MM.1S (cell line): ENCODE measurements around the gene FMN1.

Source experiments
- DNase-seq: peaks from one replicate; pipeline ENCODE4 v3.0.0-alpha.2; 2015
- H2AFZ ChIP-seq: fragments of 300-600 bp; sonication (generic); 2 replicates; pipeline ENCODE4 v1.6.0; 2016; ENCODE audit warnings: antibody characterized with exemption, low read length
- H3F3A ChIP-seq: fragments of 300-600 bp; sonication (generic); 2 replicates; pipeline ENCODE4 v1.6.1; 2016; ENCODE audit warnings: mild to moderate bottlenecking, antibody characterized with exemption, low read length, moderate library complexity, mixed read lengths; ENCODE audit not compliant: insufficient read depth
- H3K27ac ChIP-seq: fragments of 300-600 bp; sonication (generic); 2 replicates; pipeline ENCODE4 v1.5.1; 2016; ENCODE audit warnings: mild to moderate bottlenecking, low read length
- H3K27me3 ChIP-seq: fragments of 300-600 bp; sonication (generic); replicated peaks from 2 replicates; pipeline ENCODE4 v1.6.0; 2016; ENCODE audit warnings: low read length; ENCODE audit not compliant: insufficient read depth
- H3K36me3 ChIP-seq: fragments of 300-600 bp; sonication (generic); replicated peaks from 2 replicates; pipeline ENCODE4 v1.6.1; 2016; ENCODE audit warnings: mild to moderate bottlenecking, low read length, mixed read lengths; ENCODE audit not compliant: insufficient read depth
- H3K4me1 ChIP-seq: fragments of 300-600 bp; sonication (generic); 2 replicates; pipeline ENCODE4 v1.6.1; 2016; ENCODE audit warnings: low read length, mixed read lengths
- H3K4me2 ChIP-seq: fragments of 300-600 bp; sonication (generic); 2 replicates; pipeline ENCODE4 v1.6.0; 2016; ENCODE audit warnings: low read depth, low read length
- H3K4me3 ChIP-seq: fragments of 300-600 bp; sonication (generic); 2 replicates; pipeline ENCODE4 v1.5.1; 2016; ENCODE audit warnings: low read length, mixed read lengths
- H3K79me2 ChIP-seq: fragments of 300-600 bp; sonication (generic); 2 replicates; pipeline ENCODE4 v1.6.1; 2016; ENCODE audit warnings: mixed run types, low read length, mixed read lengths
- H3K9ac ChIP-seq: fragments of 300-600 bp; sonication (generic); 2 replicates; pipeline ENCODE4 v1.6.1; 2016; ENCODE audit warnings: low read length, mixed read lengths
- H3K9me2 ChIP-seq: fragments of 300-600 bp; sonication (generic); replicated peaks from 2 replicates; pipeline ENCODE4 v1.6.1; 2016; ENCODE audit warnings: mild to moderate bottlenecking, low read length, mixed read lengths; ENCODE audit not compliant: insufficient read depth
- H3K9me3 ChIP-seq: fragments of 300-600 bp; sonication (generic); replicated peaks from 2 replicates; pipeline ENCODE4 v1.6.1; 2016; ENCODE audit warnings: mild to moderate bottlenecking, low read length, mixed read lengths; ENCODE audit not compliant: insufficient read depth
- H4K20me1 ChIP-seq: fragments of 300-600 bp; sonication (generic); 2 replicates; pipeline ENCODE4 v1.6.1; 2016; ENCODE audit warnings: mild to moderate bottlenecking, low read length, moderate library complexity, mixed read lengths; ENCODE audit not compliant: insufficient read depth
- EZH2 ChIP-seq: fragments of 300-600 bp; sonication (generic); optimal IDR thresholded peaks from 2 replicates; pipeline ENCODE3; 2017; ENCODE audit warnings: low read depth, mild to moderate bottlenecking, antibody characterized with exemption, low read length, mixed read lengths
- EZH2phosphoT487 ChIP-seq: fragments of 300-600 bp; sonication (generic); IDR thresholded peaks from 2 replicates; pipeline ENCODE4 v1.6.1; 2018; ENCODE audit warnings: antibody characterized with exemption, low read length
- TF ChIP-seq, protein P1 (sequence below): fragments of 300-600 bp; sonication (generic); IDR thresholded peaks from 2 replicates; pipeline ENCODE4 v1.5.1; 2016; ENCODE audit warnings: antibody characterized with exemption, low read length, mixed read lengths

FMN1 gene

DNA sequence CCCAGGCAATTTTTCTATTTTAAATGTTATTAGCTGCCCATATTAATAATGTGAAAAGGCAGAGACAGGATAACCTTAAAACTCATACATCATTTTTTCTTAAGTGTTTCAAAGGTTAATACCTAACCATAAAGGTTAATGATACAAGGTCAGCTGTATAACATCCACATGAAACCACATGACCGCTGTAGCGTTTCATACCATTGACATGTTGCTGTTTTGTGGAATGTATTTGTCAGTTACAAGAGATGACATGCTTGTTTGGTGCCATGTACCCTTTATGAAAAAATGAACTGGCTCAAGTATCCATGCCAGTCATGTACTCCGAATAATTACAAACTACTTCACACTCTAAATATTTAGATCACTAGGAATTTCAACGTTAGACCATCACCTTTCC lies 207.4 kb downstream of the FMN1 start:
- Histone ChIP-seq H3K4me2 (no peak overlapping the region), H3K79me2 (0 out of 2 replicates have a peak, but pooled peaks cover 20% of the 10 kb centered on the region), H3F3A (no peaks in the 10 kb centered on the region), H3K36me3 (no peaks in the 10 kb centered on the region; the same call in 1 of the 2 replicates), H3K4me3 (no peak overlapping the region), H3K9me2 (no peaks in the 10 kb centered on the region), H3K9ac (no peak overlapping the region), H2AFZ (no peak overlapping the region), H3K27ac (no peak overlapping the region), H3K9me3 (no peaks in the 10 kb centered on the region), H3K27me3 (no peaks in the 10 kb centered on the region), H3K4me1 (no peaks in the 10 kb centered on the region), H4K20me1 (no peaks in the 10 kb centered on the region)
- TF ChIP-seq EZH2 (no peak), EZH2phosphoT487 (no peak)
- TF ChIP-seq, protein P1, sequence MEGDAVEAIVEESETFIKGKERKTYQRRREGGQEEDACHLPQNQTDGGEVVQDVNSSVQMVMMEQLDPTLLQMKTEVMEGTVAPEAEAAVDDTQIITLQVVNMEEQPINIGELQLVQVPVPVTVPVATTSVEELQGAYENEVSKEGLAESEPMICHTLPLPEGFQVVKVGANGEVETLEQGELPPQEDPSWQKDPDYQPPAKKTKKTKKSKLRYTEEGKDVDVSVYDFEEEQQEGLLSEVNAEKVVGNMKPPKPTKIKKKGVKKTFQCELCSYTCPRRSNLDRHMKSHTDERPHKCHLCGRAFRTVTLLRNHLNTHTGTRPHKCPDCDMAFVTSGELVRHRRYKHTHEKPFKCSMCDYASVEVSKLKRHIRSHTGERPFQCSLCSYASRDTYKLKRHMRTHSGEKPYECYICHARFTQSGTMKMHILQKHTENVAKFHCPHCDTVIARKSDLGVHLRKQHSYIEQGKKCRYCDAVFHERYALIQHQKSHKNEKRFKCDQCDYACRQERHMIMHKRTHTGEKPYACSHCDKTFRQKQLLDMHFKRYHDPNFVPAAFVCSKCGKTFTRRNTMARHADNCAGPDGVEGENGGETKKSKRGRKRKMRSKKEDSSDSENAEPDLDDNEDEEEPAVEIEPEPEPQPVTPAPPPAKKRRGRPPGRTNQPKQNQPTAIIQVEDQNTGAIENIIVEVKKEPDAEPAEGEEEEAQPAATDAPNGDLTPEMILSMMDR, result no peak
- no peak for DNase-seq

DNA sequence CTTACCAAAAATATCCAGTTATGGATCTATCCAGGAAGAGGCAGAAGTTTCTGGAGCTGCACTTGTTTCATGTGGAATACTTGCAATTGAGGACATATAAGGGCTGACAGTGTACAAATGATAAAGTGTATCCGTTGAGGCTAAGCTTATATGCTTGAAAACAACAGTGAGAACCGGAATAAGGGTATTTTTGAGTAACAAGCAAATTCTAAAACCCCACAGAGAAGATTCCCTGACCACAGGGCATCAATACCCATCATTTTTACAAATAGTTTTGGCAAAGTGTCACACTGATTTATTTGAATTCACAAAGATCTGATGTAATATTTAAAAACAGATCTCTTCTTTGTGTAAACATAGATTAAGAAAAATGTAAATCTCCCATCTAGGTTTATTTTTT lies 208.4 kb downstream of the FMN1 start:
- Histone ChIP-seq H3F3A (no peaks in the 10 kb centered on the region), H3K9me2 (no peaks in the 10 kb centered on the region), H3K4me3 (no peak overlapping the region), H3K79me2 (0 out of 2 replicates have a peak, but pooled peaks cover 18% of the 10 kb centered on the region), H3K4me2 (no peak overlapping the region), H2AFZ (no peak overlapping the region), H4K20me1 (no peaks in the 10 kb centered on the region), H3K27me3 (no peaks in the 10 kb centered on the region), H3K4me1 (no peaks in the 10 kb centered on the region), H3K9me3 (no peaks in the 10 kb centered on the region), H3K9ac (no peak overlapping the region), H3K36me3 (no peaks in the 10 kb centered on the region; the same call in 1 of the 2 replicates), H3K27ac (no peak overlapping the region)
- no peak for DNase-seq
- TF ChIP-seq, protein P1, result no peak
- TF ChIP-seq EZH2phosphoT487 (no peak), EZH2 (no peak)

DNA sequence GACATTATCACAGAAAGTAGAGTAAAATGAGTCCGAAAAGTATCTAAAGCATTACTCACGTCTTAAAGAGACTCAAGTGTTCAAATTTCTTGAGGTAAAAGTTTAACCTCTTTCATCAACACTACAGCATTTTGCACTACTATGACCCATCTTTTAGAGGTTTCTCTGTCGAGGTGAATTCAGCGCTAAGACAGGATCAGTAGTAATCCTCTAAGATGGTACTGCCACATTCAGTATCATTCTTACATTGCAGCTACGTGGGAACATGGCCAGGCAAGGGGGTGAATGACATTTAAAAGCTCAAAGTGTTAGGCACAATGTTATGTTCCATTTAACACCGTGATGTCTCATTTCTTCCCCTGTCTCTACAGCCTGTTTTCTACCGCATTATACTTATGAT lies 210.8 kb downstream of the FMN1 start:
- H4K20me1 ChIP-seq, result no peaks in the 10 kb centered on the region
- H3K4me3 ChIP-seq, result no peak overlapping the region
- H3K79me2 ChIP-seq, result peaks cover 20% of the 10 kb centered on the region; the same call in 1 of the 2 replicates
- TF ChIP-seq, protein P1, result no peak
- TF ChIP-seq EZH2, result no peak
- TF ChIP-seq EZH2phosphoT487, result no peak
- H3F3A ChIP-seq, result no peaks in the 10 kb centered on the region
- H3K4me2 ChIP-seq, result no peak overlapping the region
- H3K9me2 ChIP-seq, result no peaks in the 10 kb centered on the region
- DNase-seq, result no peak
- H3K4me1 ChIP-seq, result no peaks in the 10 kb centered on the region
- H3K27me3 ChIP-seq, result no peaks in the 10 kb centered on the region
- no peak overlapping the region for H2AFZ ChIP-seq
- H3K9ac ChIP-seq, result no peak overlapping the region
- H3K9me3 ChIP-seq, result no peaks in the 10 kb centered on the region
- H3K27ac ChIP-seq, result no peak overlapping the region
- H3K36me3 ChIP-seq, result no peaks in the 10 kb centered on the region; the same call in 1 of the 2 replicates
